Left colon (tissue), 2 donors: Measurements from ENCODE around the gene DNAJB8. TPM values are rescaled to one million over a fixed set of nuclear protein-coding genes. Genes with fewer than 3 reads are reported as not detected.

Experiments
- ATAC-seq: fragments of 200-7000 bp; cut with Tn5 transposase; one replicate; pipeline ENCODE4 v1.9.1; 2020; ENCODE audit warnings: mild to moderate bottlenecking, moderate library complexity
- DNase-seq, 2 donors: peaks; one replicate each; pipeline ENCODE4 v3.0.0-alpha.2; 2020
- intact Hi-C, 2 donors: fragments of 100-400 bp; cut with DNase I in 1 of 2; cut with micrococcal nuclease in 1 of 2; formaldehyde crosslinking; loops; one replicate each; pipeline versions ENCODE4 v1.11.2 to v1.14.0; 2022; cut with DNase I, micrococcal nuclease
- total RNA-seq, 2 donors: library from RNA; stranded (reverse); fragmentation: NEBNext Ultra II Directional; extraction: Animal tissue kit (Norgen Biotek cat#: 25700); gene quantifications; one replicate each; pipeline ENCODE4 v1.2.1, GENCODE V29; 2021
- donor health status: DM: no; HTN: no; CAD: no.
- donor health status: DM: yes; HTN: yes; CAD: no.

The DNAJB8 gene
- total RNA-seq, 2 donors from 2014 or later, result not detected

DNA sequence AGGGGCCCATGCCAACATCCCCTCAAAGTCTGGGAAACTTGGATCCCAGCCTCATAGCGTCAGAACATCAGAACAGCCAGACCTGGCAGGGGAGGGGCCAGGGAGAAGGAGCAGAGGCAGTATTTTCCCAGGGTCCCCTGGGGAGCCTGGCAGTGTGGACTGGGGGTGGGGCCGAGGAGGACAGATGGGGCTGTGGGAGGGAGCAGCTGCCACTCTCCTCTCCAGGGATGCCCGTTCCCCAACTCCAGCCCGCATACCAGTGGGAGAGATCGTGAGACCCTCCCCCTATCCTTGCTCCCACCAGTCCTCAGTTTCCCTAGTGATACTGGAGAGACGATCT is 6.5 kb upstream of the DNAJB8 start:
- DNase-seq (no peak), ATAC-seq (no peak)
- intact Hi-C loops, result no loop called here

DNA sequence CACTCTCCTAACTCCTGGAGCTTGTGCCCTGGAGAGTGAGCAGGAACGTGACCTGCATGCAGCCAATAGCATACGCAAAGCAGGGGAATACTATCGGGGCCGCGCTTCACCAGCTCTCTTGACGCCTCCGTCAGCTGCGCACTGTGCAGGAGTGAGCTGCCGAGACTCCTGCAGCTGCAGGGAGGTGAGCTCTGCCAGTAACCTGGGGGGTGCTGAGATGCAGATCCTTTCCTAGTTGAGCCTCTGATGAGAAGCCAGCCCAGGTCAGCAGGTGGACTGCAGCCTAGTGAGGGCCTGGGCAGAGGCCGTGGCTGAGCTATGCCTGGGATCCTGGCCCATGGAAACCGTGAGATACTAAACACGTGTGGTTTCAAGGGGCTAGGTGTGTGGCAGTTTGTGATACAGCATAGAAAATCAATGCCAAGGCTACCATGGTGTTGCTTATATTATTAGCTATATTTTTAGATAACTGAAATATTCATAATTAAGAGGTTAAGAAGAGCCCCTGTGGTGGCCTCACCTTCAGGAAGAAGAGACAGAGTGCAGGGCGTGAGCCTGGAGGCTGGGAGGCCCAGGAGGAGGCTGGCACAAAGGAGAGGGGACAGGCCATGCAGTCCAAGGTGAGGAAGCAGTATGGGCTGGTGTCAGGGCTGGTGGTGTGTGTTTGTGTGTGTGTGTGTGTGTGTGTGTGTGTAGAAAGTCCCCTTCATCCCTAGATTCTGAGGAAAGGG is 5.9 kb upstream of the DNAJB8 start:
- no peak for ATAC-seq
- intact Hi-C loops, result no loop called here
- no peak for DNase-seq

DNA sequence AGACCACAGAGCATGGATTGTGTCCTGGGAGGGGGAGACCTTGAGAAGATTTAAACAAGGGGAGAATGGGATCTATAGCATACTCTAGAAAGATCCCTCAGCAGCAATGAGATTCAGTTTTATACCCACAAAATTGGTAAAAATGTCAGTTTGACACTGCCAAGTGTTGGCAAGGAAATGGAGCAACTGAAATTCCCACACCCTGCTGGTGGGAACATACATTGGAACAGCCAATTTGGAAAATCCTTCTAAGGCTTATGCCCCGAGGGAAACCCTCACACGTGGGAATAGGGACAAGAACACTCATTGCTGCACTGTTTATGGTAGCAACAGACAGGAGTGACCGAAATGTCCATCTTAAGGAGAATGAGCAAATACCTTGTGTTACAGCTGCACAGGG is 5.0 kb upstream of the DNAJB8 start:
- intact Hi-C loops, result no loop called here
- DNase-seq (no peak), ATAC-seq (no peak)

DNA sequence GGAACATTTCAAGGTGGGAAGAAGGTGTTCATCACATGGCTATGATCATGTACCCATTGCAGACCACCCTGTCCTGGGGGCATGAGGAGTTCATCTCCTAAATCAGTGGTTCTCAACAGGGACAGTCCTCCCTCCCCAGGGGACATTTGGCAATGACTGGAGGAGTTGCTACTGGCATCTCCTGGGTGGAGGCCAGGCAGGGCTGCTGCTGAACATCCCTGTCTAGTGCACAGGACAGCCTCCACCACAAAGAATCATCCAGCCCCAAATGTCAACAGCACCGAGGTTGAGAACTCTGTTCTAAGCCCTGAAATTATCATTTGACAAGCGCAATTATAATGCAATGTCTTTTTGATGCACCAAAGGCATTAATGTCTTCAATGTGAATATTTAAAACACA is 4.4 kb upstream of the DNAJB8 start:
- DNase-seq (no peak), ATAC-seq (no peak)
- intact Hi-C loops, result no loop called here

DNA sequence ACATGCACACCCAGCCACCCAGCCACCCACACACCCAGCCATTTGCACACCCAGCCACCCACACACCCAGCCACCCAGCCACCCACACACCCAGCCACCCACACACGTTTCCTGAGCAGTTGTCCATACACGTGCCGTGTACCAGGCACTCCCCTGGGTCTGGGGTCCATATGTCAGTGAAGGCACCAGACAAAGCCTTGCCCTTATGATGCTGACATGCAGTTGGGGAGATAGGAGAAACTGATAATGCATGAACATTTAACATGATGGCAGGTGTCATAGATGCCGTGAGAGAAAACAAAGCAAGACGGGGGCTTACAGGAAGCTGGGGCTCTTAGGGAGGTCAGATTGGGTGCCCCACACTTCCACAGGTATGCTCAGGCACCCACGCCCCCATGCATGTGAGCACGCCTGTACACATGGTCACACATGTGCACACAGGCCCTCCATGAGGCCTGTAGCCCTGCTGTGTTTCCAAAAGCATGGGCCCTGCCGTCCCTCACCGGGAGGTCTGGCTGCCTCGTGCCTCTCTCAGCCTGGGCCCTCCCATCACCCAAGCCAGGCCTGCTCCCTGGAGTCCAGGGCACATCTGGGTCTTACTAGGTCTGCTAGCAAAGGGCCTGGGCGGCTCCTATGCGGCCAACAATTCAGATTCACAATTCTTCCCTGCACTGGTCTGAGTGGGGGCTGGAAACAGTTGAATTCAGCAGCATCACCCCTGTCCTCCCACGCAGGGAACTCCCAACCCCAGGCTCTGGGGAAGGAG is 3.6 kb upstream of the DNAJB8 start:
- ATAC-seq (no peak), DNase-seq (no peak)
- intact Hi-C loops, result no loop called here

DNA sequence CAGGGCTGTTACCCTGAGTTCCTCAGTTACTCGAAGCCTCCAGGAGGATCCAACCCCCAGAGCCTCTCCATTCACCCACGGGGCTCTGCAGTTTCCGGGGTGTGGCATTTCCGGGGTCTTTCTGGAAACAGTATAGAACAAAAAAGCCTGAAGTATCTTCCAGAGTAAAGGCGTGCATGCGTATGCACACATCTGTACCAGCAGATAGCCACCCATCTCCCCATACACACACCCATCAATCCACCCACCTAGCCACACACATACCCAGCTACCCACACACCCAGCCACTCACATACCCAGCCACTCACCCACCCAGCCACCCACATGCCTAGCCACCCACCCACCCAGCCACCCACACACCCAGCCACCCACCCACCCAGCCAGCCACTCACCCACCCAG is 2.9 kb upstream of the DNAJB8 start:
- intact Hi-C loops, result no loop called here
- ATAC-seq (no peak), DNase-seq (no peak)

DNA sequence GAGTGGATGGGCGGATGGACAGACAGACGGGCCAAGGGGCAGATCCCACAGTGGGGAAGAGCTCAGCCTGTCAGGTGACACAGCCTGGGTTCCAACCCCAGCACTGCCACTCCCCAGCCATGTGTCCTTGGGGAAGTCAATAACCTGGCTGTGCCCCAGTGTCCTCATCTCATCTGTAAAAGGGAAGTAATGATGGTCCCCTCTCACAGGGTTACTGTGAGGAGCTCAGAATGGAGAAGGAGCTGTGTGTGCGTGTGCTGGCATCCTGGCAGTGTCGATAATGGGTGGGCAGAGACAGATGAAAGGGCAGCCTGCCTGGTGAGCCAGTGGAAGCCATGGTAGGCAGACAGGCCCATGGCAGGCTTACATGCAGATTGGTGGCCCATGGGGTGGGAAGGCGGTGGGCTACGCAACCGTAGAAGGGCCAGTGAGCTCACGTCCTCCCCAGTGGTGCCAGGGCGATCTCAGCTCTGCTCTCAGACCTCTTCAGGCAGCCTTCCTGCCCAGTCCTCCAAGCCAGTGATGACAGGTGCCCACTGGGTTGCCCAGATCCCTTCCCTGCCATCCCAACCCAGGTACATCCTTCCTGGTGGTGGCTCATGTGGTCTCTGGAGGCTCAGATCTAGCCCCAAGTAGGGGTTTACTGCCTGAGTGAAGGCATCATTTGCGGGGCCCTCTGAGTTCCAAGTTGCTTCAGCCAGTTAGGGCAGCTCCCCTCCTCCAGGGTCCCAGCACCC is 2.3 kb upstream of the DNAJB8 start:
- DNase-seq (no peak), ATAC-seq (no peak)
- intact Hi-C loops, result no loop called here

DNA sequence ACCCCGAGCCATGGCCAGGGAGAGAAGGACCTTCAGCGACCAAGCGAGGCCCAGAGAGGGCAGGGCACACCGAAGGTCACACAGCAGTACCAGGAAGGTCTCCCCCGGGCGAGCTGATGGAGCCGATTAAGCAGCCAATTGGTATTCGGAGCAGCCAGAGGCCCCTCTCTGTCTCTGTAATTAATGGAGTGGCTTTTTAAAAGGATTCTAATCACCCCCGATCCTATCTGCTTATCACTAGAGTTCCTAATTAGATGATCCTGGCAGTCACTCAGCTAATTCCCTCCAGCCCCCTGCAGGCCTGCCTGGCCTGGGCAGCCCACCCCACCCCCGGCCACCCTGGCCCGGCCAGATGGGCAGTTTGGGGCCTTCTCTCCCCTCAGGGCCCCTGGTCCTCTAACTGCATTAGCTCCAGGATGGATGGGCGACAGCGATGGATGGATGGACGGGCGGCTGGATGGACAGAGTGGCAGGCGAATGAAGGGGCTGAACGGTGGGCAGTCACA is 1.6 kb upstream of the DNAJB8 start:
- intact Hi-C loops, result no loop called here
- DNase-seq, result no peak
- ATAC-seq, result no peak

DNA sequence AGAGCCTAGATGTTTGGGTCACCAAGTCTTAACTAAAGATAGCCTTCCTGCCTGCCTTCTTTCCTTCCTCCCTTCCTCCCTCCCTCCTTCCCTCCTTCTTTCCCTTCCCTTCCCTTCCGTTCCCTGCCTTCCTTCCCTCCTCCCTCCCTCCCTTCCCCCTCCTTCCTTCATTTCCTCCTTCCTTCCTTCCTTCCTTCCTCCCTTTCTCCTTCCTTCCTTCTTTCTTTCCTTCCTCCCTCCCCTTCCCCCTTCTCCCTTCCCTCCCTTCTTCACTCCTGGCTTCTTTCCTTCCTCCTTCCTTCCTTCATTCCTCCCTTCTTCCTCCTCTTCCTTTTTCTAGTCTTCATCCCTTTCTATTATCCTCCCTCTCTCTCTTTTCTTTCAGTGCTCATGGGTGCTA is 2.0 kb downstream of the DNAJB8 start:
- no peak for ATAC-seq
- no peak for DNase-seq
- intact Hi-C loops, result no loop called here

DNA sequence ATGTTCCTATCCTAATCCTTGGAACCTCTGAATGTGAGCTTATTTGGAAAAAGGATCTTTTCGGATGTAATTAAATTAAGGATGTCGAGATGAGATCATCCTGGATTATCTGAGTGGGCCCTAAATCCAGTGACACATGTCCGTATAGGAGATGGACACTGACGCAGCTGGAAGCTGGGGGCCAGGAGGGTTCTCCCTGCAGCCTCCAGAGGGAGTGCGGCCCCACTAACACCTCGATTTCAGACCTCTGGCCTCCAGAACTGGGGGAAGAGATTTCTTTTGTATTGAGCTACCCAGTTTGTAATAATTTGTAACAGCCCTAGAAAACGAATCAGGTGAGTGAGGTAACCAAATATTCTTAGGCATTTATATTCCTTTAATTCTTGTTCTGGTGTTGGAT is 2.5 kb downstream of the DNAJB8 start:
- no peak for DNase-seq

DNA sequence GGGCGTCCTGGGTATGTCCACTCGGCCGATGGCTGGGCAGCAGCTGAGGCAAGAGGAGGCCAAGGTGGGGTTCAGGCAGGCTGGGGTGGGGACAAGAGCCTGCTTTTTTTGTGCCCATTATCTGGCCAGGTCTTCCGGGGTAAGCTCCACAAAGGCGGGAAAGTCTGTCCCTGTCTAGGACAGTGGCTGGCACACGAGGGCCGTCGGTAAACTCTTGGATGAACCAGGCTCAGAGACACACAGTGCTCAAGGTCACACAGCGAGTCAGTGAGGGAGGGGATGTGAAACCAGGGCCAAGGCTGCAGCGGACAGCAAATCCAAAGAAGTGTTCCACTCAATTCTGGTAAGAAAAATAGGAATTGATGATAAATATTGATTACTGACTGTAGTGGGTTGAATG is 2.9 kb downstream of the DNAJB8 start:
- DNase-seq (no peak), ATAC-seq (no peak)
- intact Hi-C loops, result no loop called here

More for the DNA sequence above, 2.5 kb downstream of the DNAJB8 start:
- no peak for ATAC-seq
- intact Hi-C loops, result no loop called here

DNA sequence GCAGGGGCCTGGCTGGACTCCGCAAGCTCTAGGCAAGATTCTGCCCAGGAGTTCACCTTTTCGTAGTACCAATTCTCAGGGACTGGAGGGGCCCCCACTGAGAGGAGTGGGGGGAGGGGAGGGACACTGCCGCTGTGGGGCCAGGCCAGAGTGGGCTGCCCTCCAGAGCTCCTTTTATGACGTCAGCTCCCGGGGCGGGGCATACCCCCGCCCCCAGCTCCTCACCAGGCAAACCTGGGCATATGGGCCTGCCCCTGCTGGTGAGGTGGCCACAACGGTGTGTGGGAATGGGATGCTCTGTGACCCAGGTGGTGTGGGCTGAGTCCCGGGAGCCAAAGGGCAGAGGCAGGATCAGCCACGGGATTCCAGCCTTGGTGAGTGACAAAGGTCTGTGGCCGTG is 3.3 kb downstream of the DNAJB8 start:
- ATAC-seq (no peak), DNase-seq (no peak)
- intact Hi-C loops, result no loop called here

DNA sequence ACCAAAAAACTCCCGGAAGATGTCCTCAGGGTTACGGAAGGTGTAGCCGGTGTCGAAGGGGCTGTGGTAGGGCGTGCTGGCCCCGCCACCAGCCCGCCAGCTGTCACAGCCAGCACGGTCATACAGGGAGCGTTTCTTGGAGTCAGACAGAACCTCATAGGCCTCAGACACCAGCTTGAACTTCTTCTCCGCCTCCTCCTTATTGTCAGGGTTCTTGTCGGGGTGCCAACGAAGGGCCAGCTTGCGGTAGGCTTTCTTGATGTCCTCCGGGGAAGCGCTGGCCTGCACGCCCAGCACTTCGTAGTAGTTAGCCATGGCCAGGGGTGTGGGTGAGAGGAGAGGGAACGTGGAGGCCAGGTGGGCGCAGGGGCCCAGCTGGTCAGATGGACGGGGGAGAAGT is 3.8 kb downstream of the DNAJB8 start:
- DNase-seq (no peak), ATAC-seq (no peak)
- intact Hi-C loops, result no loop called here

DNA sequence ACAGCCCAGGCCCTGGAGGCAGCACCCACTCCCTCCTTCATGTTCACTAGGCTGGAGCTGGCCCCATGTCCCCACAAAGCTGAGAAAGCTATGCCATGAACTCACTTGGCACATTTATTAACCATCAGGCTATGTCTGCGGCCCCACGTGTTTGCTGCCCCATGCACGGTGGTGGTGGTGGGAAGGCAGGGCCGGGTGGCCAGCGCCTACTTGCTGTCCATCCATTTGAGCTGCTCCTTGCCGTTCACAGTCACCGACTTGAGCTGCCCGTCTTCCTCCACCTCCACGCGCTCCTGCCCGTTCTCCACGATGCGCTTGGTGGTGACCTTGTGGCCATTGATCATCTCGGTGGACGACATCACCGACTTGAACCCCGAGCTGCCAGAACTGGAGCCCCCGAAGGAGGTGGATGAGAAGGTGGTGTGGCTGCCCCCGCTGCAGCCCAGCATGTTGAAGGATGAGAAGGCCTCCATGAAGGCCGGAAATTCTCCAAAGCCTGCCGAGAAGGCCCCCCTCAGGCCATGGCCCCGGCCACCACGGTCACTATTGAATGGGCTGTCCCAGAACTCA is 4.3 kb downstream of the DNAJB8 start:
- DNase-seq (no peak), ATAC-seq (no peak)
- intact Hi-C loops, result no loop called here

DNA sequence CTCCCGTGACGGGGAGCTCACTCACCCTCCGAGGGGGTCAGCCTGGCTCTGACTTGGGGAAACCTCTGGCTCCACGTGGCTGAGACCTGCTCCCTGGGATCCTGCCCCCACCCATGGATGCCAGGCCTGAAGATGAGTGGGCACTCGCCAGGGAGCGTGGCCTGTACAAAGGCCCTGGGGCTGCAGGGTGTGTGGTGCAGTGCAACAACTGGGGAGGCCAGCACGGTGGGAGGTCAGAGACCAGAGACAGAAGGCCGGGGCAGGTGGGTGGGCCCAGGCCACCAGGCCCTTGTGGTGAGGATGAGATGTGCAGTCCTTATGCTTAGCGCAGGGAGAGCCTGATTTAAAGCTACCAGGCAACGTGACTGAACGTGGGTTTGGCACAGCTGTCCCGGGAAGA is 5.0 kb downstream of the DNAJB8 start:
- intact Hi-C loops, result no loop called here
- DNase-seq (no peak), ATAC-seq (no peak)

DNA sequence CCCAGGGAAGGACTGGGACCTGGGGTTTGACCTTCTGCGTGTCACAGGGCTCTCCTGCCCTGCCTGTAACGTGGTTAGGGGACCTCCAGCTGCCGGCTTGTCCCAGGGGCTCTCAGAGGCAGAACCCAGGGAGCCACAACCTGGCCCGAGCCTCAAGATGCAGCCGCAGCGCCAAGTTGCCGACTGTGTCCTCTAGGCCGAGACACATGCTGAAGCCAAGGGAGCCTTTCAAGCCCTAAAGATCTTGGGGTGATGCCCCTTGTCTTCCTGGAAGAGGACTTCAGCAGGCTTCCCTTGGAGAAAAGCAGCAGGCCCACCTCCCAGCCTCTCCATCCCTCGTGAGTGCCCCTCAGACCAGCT is 7.2 kb downstream of the DNAJB8 start:
- DNase-seq, result no peak
- no peak for ATAC-seq
- intact Hi-C loops, result no loop called here

DNA sequence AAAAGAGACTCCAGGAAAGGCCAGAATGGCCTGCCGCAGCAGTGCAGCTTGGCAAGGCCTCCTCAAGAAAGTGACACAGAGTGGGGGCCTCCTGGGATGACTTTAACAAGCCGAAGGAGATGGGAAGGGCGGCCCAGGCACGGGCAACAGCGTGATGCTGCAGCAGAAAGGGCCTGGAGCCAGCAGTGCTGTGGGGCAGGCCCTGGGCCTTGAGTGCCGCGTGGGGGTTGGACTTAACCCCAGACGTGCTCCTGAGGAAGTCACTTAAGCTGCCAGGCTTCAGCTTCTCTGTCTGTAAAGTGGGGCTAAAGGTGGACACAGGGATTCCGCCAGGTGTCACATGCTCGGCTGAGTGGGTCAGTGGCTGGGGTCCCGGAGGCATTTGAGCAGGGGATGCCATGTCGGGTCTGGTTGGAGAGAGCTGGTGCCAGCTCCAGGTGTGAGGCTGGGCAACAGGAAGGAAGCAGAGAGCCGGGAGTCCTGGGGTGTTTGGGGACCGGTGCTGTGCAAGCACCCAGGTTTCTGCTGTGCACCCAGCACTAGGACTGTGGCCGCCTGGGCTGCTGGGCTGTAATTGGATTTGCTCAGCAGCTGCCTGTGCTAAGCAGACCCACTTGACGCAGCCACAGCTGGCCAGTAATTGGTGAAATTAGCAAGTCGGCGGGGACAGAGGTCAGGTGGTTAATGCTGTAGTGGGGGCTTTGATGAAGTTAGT is 7.8 kb downstream of the DNAJB8 start:
- DNase-seq, result no peak
- ATAC-seq, result no peak
- intact Hi-C loops, result no loop called here

DNA sequence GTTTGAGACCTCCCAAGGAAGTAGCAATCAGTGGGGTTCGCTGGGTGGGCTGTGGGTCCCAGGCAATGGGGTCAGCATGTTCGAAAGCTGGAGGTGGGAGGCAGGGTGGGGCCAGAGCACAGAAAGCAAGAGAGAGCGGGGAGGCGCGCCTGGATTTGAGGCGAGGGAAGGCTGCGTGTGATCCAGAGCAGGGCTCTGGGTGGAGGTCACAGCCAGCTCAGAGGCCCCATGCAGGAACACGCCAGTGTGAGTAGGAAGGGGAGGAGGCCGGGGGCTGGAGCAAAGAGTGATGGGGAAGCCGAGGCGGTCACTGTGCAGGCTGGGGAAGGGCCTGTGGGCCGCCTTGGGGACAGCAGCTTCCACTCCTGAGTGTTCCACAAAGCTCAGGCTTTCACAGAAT is 8.8 kb downstream of the DNAJB8 start:
- intact Hi-C loops, result no loop called here
- DNase-seq, result no peak
- no peak for ATAC-seq
